ENCODE measurements around the gene OR2A5.

- TF ChIP-seq EP300 (IDR thresholded peaks at IDR 0.05; ENCODE audit: borderline replicate concordance) (no peak), EGR1 (IDR thresholded peaks at IDR 0.05) (no peak), MAX (IDR thresholded peaks at IDR 0.05) (no peak), REST (IDR thresholded peaks at IDR 0.05; ENCODE audit: low read depth) (no peak)
Measured at GRCh38 chr7:144085978-144086377, 37.2 kb downstream of the OR2A5 start, which contains the start of gene OR2A12.

All from Ishikawa (cell line).